ENCODE results near the gene CDH3.
A peak's percentile ranks its signal among the peaks of the same experiment; 100 is the strongest.

The CDH3 gene

DNA sequence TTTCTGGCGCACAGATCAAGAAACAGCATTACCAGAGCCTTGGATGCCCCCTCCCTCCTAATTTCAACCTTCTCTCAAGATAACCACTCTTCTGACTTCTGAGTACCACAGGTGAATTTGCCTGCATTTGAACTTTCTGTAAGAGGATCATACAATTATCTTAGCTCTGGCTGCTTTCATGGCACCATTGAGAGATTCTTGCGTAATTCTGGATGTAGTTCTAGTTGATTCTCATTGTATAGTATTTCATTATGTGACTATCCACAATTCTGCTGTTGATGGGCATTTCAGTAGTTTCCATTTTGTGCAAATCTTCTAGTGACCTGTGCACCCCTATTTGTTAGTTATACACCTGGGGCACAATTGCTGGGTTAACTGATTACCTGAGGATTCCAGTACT lies 7.5 kb downstream of the CDH3 start:
- DNase-seq = no peak

DNA sequence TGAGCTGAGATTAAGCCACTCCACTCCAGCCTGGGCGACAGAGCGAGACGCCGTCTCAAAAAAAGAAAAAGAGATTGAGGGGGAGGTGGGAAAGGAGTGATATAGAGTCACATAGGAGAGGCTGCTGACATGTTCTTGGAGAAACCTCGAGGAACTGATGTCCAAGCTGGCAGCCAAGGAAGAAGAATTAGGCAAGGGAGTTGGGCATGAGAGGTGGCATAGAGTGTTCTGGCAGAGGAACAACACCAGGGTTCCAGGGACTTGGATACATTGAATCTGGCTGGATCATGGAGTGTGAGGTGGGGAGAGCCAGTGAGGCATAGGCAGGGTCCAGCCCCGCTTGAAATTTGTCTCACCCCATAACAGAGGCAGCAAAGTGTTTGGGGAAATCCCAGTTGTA lies 10.7 kb downstream of the CDH3 start:
- no peak for DNase-seq

DNA sequence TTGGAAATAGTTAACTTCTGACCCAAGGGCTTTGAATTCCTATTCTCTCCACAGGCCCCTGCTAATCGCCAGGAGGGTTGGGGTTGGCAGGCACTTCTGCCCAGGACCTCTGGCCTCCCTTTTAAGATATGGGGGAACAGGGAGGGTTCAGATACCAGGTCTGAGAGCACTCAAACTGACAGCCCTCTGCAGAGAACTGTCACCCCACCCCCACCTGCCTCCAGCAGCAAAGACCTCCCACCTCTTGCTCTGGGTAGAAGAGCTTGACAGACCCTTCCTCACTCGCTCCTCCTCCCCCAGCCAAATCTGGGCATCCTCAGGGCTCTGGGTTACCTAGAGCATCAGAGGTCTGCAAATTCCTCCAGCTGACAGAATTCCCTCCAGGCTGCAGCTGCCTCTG lies 11.6 kb downstream of the CDH3 start:
- DNase-seq = no peak

DNA sequence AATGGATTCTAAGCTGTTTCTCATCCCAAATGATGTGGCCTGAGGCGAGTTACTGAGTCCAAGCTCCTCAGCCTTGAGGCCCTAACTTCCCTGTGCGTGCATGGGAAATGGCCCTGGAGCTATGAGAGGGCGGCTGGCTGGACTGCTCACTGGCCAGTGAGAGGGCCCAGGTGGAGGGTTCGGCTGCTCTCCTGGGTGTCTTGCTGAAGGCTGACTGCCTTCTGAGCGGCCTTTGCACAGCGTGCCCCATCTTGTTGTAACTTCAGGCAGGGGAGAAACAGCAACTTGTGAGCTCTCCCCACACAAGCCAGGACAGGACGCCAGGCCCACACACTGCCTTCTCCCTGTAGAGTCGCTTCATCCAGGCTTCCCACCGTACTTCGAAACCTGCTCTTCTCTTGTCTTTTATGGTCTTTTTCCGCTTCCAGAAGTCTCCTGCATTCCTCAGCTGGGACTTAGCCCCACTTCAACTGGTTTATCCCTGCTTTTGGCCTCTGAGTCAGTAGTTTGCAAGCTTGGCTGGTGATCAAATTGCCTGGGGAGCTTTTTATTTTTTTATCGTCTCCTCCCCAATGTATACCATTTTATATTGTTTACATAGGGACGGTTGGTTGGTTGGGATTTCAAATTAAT lies 13.3 kb downstream of the CDH3 start:
- DNase-seq = no peak

DNA sequence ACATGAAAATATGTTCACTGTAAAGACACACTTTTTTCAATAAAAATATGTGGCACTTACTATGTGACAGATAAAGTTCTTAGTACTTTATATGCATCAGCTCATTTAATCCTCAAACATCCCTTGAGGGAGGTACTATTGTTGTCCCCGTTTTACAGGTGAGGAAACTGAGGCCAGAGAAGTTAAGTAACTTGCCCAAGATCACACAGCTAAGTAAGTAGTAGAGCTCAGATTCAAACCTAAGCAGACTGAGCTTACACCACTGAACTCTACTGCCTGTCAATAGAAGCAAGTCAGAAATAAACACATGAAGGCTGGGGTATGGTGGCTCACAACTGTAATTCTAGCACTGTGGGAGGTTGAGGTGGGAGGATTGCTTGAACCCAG lies 13.9 kb downstream of the CDH3 start:
- no peak for DNase-seq

DNA sequence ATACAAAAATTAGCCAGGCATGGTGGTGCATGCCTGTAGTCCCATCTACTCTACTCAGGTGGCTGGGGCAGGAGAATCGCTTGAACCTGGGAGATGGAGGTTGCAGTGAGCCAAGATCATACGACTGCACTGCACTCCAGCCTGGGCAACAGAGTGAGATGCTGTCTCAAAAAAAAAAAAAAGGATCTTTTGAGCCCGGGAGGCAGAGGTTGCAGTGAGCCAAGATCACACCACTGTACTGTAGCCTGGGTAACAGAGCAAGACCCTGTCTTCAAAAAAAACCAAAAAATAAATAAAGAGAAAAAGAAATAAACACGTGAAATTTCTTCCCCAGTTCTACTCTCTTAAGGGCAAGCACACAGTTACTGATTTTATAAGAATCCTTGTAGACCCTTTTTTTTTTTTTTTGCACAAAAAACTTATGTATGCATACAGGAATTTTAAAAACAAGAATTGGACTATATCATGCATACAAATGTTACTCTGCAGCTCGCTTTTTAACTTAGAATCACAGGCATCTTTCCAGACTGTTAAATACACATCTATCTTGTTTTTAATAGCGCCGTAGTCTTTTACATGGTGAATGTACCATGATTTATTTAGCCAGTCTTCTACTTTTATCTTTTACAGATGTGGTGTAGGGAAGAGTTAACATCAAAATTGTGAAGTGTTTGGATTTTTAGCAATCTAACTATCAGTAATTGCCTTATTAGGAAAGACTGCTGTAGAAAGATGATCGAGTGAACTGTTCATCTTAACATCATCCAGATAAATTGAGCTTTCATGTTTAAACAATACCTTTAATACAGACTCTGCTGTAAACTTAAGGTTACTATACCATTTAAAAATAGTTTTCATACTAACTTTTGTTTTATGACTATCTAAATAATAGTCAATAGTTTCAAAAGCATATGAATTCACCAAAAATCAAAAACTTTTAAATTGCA lies 14.6 kb downstream of the CDH3 start:
- no peak for DNase-seq

DNA sequence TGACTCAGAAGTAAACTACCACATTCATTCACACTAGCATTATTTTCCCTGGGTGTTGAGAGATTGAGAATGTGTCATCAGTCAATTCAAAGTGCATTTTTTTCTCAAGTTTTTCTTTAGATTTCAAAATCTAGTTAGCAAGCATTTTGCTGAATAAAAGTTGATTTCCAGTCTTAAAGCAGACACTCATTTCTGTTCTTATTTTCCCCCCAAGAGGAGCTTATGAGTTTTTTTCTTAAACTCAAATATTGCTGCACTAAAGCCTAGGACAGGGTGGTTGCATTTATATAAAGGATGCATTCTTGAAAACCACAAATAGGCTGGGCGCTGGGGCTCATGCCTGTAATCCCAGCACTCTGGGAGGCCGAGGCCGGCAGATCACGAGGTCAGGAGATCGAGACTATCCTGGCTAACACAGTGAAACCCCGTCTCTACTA lies 15.3 kb downstream of the CDH3 start:
- no peak for DNase-seq

DNA sequence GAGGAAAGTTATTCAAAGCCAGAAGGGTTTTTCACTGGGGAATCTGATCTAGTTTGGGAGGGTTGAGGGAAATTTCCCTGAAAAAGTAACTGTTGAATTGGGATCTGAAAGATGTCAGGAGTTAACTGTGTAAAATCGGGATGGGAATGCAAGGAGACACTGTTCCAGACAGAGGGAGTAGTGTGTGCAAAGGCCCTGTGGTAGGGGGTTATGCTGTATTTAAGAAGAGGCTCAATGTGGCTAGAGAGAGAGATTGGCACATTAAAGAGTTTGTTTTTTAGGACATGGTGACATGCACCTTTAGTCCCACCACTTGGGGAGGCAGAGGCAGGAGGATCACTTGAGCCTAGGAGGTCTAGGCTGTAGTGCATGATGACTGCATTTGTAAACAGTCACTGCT lies 16.9 kb downstream of the CDH3 start:
- DNase-seq = no peak

DNA sequence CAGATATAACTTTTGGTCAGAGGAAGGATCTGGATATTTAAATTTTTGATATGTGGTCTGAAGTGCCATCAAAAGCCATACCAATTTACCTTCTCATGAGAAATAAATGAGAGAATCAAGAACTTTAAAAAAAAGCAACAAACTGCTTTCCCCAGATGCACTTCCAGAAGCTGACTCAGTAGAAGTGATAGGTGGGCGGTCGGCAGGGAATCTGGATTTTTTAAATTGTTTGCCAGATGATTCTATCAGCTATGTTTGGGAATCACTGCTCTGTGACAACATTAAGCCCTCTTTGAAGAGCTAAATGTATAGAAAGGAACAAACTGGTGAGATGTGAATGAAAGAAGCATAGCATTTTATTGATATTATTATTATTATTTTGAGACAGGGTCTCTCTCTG lies 19.2 kb downstream of the CDH3 start:
- no peak for DNase-seq

DNA sequence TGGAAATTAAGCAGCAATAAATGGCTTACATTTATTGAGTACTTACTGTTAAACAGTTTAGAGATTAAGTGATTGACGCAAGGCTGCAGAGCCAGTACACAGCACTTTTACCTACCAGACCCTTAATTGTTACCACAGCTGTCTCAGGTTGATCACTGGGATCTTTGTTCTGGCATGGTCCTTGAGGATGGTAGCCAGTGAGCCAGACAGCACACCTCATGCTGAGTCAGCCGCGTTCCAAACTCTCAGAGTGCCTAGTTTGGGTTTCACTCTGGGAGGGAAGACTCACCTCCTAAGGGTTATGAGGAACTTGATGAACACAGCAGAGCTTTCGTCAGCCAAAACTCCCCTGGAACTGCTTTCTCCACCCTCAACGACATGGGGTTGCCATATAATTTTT lies 20.4 kb downstream of the CDH3 start:
- DNase-seq = no peak

DNA sequence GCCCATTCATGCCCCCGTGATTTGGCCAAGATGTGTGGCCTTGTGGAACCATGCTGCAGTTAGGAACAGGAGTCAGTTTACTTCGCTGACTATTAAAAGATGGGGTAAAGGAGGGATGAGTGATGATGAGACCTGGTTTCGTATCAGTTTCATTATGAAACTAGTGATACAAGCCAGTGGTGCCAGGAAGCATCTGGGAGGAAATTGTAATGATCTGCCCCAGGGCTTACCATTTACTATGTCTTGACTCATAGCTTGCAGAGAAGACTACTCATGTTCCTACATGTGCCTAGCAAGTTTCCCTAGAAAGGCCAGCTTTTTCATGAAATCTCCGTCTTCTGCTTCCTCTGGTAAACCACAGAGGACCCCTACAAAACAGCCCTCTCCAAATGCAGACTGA lies 23.2 kb downstream of the CDH3 start:
- DNase-seq = peak in 1 of 4 experiments; percentile 14

DNA sequence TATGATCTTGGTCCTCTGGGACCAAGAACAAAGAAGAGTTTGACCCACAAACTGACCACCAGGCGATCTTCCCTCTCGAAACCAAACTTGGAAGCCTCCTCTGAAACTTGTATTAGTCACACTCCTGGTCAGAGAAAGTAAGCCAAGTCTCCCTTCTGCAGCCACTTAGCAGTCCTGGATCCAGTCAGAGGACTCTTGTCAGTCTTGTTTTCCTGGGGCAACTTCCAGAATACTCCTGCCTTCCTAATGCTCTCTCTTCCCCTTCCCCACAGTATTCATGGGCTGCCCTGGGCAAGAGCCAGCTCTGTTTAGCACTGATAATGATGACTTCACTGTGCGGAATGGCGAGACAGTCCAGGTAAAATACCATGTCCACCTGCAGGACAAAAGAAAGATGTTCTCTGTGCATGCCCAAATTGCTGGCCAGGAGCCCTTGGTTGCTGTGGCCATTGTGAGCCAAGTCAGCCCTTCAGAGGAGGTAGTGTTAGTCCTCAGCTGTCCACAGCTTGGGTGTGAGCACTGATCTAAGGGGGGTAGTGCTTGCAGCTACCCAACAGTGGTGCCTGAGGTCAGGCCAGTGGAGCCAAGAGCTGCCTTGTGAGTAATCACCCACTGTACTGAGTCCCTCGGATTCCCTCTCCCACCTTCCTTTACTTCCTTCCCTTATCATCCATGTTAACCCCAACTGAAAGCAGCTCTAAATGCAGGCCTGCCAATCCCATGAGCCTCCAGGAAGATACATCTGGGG lies 31.2 kb downstream of the CDH3 start:
- no peak for DNase-seq

DNA sequence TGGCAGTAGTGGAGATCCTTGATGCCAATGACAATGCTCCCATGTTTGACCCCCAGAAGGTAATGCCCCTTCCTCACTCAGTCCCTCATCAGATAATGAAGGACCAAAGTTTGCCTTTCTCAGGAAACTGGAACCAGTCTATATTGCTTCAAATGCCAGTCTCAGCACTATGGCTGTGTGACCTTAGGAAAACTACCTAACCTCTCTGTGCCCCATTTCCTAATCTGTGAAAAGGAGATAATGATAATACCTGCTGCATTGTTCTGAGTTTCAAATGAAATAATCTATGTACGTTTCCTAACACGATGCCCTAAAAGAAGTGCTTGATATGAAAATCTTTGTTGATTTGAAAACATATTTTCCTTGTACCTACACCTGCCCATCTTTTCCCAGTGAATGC lies 35.9 kb downstream of the CDH3 start:
- DNase-seq = no peak

DNA sequence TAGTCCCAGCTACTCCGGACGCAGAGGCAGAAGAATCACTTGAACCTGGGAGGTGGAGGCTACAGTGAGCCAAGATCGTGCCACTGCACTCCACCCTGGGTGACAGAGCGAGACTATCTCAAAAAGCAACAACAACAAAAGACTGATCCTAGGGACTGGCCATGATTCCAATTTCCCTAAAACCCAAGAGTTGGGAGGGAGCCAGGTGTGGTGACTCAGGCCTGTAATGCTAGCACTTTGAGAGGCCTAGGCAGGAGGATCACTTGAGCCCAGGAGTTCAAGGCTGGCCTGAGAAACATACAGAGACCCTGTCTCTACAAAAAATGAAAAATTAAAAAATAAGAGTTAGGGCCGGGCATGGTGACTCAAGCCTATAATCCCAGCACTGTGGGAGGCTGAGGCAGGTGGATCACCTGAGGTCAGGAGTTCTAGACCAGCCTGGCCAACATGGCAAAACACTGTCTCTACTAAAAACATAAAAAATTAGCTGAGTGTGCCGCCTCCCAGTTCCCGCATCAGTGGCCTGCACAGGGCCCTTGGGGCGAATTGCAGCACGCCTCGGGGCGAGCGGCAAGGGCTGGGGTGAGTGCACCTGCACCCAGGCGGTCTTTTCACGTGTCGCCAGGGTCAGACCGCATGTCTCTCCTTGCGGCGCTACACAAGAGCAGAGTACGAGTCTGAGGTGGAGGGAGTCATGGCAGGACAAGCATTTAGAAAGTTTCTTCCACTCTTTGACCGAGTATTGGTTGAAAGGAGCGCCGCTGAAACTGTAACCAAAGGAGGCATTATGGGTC lies 40.8 kb downstream of the CDH3 start:
- no peak for DNase-seq

DNA sequence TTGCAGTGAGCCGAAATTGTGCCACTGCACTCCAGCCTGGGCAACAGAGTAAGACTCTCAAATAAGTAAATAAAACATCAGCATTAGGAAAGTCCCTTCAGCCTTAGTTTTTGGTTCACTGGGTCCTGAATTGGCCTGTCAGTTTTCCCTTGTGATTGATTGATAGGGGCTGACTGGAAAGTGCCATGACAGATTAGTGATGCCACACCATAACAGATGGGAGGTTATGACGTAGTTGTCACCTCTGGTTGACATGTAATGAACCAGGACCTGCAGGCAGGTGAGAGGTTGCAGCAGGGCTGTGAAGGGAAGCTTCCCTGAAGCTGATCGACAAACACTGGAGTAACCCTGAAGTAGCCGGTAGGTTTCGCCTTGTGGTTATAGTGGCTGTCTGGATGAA lies 41.8 kb downstream of the CDH3 start:
- no peak for DNase-seq

DNA sequence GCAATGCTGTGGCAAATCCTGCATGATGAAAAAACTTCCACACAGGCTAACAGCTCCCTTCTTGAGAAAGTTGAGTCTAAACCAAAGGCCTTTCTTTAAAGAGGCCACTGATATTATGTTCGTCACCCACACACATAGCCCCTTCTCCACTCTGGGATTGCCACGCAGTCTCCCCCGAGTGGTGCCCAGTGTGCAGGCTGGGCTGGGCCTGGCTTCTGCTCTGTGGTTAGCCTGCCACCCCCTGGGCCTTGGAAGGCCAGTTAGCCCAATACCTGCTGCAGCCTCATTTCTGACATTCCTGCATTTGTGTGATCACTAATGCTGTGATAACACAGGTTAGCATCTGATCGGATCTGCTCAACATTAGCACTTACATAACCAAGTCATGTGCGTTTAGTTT lies 44.8 kb downstream of the CDH3 start:
- DNase-seq = no peak

DNA sequence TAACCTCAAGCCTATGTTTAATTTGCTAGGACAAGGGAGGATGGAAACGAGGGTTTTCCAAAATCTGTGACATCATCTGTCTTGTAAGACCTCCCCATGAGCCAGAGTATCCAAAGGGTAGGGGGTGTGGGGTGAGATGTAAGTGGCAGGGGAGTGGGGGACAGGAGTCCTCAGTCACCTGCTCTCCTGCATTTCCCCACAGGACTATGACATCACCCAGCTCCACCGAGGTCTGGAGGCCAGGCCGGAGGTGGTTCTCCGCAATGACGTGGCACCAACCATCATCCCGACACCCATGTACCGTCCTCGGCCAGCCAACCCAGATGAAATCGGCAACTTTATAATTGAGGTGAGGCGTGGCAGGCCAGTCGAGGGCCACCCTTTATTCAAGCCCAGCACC lies 50.5 kb downstream of the CDH3 start:
- no peak for DNase-seq

DNA sequence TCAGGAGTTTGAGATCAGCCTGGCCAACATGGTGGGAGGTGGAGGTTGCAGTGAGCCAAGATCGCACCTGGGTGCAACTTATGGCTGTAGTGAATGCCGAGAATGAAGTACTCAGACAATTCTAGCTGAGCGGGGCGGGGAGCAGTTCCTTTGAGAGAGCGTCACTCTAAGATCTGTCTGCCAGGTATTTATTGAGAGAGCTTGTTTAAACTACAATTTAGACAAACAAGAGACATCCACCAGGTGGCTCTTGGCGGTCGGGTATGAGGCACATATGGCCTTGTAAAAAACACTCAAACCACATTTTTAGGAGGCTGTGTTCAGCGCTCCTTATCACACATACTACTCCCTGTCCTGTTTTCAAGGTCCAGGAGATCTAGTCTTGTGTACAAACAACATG lies 51.4 kb downstream of the CDH3 start:
- DNase-seq = no peak

DNA sequence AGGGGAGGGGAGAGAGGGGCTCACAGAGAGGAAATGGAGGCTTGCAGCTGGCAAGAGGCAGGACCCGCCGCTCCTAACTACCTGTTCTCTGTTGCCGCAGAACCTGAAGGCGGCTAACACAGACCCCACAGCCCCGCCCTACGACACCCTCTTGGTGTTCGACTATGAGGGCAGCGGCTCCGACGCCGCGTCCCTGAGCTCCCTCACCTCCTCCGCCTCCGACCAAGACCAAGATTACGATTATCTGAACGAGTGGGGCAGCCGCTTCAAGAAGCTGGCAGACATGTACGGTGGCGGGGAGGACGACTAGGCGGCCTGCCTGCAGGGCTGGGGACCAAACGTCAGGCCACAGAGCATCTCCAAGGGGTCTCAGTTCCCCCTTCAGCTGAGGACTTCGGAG lies 53.0 kb downstream of the CDH3 start:
- no peak for DNase-seq

DNA sequence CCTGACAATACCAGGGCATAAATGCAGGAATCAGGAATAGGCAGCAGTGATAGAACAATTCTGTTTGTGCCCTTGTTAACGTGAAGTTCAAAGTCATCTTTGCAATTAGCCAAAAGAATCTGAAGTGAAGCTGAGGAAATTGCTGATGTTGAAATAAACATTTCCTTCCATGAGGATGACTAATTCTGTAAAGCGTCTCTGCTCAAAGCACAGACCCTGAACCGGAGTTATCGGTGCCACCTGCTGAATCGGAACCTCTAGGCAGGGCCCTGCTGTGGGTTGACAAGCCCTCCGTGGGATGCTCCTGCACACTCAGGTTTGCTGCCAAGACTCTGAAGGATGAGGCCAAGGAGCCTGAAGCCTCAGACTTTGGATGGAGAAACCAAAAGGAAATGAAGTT lies 55.0 kb downstream of the CDH3 start:
- peak; percentile 8 to 61 (median 41) for DNase-seq

DNA sequence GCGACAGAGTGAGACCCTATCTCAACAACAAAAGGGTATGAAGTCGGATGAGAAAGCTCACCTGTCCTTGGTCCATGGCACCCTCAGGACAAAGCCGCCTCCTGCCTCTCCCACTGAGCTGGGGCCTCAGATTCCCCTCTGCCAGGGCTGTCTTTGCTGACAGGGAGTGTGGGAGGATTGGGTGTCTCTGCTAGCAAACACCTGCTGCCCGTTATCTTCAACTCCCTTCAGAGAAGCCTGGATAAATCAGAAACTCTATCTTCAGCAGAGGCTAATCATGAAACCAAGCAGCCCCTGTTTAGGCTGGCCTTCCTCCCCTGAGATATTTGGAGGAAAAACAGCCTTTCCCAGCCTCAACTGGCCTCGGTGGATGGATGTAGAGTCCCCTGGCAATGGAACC lies 55.7 kb downstream of the CDH3 start:
- DNase-seq = no peak

DNA sequence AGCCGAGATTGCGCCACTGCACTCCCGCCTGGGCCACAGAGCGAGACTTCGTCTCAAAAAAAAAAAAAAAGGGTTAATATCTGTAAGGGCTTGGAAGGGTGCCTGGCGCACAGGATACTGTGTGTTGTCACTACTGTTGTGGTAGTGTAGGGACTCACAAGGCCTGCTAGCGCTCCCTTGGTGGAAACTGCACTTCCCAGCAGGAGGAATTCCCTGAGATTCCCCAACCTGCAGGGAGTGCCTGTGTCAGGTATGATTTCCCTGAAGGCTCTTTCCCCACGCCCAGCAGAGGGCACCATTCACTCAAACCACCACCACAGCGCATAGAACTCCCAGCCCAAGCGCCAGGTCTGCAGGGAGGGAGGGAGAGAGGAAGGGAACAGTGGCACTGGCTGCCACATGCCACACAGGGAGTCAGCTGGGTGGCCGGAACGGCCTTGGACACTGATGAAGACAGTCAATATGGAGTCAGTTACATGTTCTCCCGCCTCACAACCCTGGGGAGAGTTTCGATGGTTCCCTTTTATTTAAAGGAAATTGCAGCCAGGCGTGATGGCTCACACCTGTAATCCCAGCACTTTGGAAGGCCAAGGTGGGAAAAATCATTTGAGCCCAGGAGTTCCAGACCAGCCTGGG lies 59.2 kb downstream of the CDH3 start:
- peak; percentile 76 to 88 (median 82) for DNase-seq
